Stimulated activated CD4-positive, alpha-beta T cell treated with anti-CD3 and anti-CD28 coated beads, Interleukin-2, amount 100 ng/mL, for 4 hours (primary cell): ENCODE results near the gene ACTN1.

Experiments
- DNase-seq: peaks from one replicate; pipeline ENCODE4 v3.0.0-alpha.2; 2020; ENCODE audit warnings: low read depth

The ACTN1 gene

DNA sequence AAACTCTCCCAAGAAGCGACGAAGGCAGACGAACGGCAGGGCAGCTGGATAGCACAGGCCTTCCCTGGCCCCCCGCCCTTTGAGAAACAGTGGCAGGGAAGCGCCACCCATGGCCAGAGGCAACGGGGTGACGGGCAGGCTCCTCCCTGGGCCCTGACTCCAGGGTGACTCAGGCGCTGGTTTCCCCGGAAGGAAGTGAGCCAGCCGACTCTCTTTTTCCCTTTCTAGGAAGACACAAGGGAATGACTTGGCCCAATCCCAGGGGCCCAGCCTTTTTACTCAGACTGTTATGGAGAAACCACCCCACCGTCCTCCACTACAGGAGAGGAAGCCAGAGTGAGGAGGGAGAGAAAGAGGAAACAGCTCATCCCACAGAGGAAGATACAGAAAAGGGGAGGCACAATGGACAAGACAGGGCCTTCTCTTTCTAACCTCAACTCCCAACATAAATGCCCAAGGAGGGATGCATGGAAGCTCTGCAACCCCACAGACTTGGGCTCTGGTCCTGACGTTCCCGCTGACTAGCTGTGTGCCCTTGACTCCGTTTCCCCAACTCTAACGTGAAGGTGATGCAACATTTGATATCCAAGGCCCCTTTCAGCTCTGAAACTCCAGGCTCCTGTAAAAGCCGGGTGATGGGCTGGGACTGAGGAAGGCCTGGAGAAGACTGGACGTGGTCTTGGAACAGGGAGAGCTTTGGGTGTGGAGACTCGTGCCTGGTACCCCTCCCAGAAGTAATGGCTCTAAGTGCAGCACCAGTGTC lies 27.9 kb downstream of the ACTN1 start:
- no peak for DNase-seq

DNA sequence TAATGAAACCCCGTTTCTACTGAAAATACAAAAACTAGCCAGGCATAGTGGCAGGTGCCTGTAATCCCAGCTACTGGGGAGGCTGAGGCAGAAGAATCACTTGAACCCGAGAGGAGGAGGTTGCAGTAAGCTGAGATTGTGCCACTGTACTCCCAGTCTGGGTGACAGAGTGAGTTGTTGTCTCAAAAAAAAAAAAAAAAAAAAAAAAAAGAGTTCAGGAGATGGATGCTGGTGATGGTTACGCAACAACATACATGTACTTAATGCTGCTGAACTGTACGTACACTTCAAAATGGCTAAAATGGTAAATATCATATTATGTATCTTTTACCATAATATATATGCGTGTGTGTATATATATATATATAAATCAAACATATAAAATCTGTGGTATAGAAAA lies 29.0 kb downstream of the ACTN1 start:
- no peak for DNase-seq

DNA sequence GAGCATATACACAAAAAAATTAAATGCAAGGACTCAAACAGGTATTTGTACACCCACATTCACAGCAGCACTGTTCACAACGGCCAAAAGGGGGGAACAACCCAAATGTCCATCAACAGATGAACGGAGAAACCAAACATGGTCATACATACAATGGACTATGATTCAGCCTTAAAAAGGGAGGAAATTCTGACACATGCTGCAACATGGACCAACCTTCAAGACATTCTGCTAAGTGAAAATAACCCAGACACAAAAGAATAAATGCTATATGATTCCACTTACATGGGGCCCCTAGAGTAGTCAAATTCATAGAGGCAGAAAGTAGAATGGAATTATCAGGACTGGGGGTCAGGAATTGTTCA lies 29.5 kb downstream of the ACTN1 start:
- no peak for DNase-seq

DNA sequence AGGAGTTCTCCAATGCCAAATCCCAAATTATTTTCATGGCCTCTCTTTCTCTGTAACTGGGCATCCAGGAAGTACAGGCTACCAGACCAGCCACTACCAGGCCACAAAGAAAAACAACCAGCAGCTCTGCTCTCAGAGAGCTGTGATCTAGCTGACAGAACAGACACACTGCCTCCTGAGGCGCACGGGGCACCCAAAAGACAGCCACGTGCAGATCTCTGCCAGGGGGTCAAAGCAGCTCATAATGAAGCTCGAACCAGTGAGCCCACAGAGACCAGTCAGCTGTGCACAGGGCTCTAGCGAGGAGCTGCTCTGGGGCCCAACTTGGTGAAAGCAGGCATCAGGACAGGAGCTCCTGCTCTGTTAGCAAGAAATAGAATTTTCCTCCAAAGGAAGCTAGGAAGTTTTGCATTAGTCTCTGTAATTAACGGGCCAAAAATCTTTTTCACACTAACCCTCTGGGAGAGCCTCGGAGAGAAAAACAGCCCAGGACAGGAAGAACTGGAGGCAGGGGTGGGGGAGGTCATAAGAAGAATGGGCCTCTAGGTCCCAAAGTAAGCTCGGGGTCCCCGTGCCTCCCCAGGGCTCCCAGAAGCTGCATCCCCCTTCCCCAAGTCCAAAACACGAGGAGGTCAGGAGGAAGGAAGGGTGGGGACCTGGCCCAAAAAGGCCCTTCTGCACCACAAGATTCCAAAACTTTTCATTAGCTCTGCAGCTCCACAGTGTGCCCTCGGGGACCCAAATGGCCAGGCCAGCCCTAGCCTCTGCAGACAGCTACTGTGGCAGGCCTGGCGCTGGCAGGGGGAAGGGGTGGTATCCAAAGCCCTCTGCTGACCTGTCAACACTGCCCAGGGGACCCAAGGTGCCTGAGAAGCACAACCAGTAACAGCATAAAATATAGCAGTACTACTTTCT lies 30.2 kb downstream of the ACTN1 start:
- DNase-seq: no peak

DNA sequence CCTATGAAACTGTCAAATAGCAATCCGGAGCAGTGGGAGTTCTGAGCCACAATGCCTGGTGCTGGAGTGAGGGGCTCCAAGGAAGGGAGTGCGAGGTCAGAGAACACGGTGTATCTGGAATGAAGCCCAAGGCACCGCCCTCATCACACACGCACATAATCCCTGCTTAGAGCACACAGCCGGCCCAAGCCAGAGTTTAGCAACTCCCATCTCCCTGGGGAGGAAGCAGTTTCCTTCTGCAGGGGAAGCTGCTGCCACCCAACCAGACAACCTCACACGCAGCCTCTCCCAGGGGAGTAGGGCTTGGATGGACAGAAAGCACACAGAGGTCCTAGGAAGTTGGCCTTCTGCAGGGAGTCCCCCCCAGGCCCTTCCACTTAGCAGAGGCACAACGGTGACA lies 31.3 kb downstream of the ACTN1 start:
- no peak for DNase-seq

DNA sequence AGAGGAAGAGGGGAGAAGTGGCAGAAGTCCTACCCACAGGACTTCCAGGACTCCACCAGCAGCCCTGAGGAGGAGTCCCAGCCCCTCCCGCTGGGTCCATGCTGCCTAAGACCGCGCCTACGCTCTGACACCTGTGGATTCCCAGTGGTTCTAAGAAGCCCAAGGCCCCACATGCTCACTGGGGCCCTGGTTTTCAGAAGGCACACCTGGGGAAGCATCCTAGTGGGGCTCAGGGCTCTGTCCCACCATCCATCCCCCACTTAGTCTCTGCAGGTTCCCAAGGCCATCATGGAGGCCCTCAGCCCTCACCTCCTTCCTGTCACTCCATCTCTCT lies 32.6 kb downstream of the ACTN1 start:
- DNase-seq: no peak

DNA sequence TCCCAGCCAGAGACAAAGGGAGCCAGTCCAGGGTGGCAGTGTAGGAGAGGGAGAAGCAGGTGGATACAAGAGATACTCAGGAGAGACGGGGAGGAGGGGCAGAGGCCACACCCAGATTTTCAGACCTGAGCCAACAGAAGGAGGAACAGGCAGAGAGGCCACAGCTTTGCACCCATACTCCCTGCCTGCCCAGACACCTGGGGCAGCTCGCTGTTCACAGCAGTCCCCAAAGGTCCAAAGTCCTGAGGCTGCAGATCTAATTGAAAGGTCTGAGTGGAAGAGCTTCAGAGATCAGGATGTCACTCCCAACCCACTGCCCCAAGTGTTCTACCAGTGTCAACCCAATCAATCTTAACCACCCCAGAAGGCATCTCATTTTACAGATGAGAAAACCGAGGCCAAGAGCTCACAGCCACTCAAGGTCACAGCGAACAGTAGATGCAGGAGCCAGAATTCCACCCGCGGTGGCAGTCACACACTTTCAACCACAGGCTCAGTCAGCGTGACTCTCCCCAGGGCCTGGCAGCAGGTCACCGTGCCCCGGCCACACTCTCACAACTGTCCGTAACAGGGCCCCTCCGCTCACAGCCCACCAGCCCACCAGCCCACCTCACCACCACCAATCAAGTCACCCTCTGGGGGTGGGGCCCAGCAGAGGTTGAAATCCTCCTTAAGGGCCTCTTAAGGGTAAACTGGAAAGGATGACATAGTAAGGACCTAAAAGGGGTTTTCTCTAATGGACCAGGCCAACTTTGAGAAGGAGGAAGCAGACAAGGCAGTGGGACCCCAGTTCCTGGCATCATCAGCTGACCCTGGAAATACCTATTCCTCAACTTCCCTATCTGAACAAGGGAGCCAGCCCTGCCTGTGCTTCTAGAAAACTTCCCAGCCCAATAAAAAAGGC lies 33.3 kb downstream of the ACTN1 start:
- no peak for DNase-seq

DNA sequence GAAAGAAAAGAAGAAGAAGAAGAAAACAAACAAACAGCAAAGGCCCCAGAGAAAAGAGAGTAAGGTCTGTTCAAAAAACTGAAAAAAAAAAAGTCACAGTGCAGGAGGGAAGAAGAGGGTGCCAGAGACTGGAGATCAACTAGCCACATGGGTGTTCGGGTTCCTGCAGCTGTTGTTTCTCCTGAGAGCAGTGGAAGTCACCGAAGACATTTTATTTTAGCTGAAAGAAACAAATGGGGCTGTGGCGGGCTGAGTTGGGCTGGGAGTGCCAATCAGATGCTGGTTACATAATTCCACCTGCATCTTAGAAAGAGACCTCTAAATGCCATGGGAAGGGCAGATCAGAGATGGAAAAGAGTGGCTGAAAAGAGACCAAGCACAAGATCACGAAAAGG lies 33.9 kb downstream of the ACTN1 start:
- DNase-seq: no peak

DNA sequence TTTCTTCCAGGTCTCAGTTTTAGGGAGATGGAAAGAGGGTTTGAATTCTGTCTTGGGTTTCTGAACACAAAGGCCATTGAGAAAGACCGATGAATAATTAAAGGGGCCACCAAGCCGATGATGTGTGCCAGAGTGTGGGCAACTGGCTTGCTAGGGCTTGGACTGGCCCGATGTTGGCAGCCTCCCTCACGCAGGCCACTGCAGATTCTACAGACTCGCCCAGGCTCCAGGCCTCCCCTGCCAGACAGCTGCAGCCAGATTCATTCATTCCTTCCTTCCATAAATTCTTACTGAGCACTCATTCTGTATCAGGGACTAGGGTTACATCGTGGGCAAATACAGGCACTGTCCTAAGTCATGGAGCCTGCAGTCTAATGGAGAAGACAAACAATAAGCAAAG lies 34.9 kb downstream of the ACTN1 start:
- DNase-seq: no peak

DNA sequence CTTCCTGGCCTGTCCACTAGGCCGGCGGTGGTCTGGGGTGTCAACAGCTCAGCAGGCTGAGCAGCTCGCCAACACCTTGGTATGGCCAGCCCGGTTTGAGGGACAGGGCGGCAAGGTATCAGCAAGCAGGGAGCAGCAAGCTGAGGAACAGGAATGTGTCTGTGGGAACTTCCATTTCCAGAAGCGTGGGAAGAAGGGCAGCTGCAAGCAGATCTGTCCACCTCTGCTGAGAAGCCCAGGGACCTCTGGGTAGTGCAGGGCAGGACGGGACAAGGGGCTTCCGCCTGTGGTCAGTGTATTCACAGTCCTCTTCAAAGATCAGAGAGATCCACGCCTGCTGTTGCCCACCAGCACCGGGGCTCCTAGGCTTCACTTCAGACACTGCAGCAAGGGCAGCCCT lies 36.0 kb downstream of the ACTN1 start:
- DNase-seq: no peak

DNA sequence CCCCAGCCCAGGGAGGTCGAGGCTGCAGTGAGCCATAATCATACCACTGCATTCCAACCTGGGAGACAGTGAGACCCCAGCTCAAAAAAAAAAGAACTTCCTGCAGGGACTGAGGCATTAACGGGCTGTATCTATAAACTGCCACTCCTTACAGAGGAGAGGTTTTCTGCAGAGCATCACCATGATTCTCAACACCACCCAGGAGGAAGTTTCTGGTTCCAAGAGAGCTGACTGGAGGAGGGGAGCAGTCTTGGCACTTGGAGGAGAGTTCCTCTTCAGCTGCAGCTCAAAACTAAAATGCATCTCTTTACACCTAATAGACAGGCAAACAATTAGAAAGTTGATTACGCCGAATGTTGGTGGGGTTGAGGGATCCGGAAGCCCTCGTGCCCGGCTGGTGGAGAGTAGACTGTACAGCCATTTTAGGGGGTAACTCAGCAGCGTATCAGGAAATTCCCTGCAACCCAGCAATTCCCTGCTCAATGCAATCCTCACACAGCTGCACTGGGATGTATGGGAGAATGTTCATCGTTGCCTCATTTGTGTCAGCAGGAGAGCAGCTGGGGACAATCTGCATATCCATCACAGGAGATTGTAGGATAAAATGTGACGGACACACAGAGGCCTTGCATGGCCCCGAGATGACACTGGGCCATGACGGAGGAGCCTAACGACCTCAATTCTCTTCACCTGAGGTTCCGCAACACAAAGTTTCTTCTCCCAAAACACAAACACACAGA lies 36.6 kb downstream of the ACTN1 start:
- no peak for DNase-seq

DNA sequence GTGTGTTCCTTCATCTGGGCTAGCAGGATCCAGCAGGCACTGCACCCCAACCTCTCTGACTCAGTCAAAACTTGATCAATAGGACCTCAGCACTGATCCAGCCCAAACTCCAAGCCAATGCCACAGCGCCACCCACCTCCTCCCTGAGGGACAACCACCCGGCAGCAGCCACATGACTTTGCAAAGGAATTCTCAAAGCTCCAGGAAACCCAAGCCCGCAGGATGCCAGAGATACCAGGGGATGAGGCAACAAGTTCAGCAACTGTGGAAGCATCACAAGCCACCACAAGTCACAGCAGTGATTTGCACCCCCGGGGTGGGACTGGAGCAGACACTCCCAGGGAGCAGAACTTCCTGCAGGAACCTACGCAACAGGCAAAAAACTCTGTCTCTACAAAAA lies 37.3 kb downstream of the ACTN1 start:
- DNase-seq: no peak

DNA sequence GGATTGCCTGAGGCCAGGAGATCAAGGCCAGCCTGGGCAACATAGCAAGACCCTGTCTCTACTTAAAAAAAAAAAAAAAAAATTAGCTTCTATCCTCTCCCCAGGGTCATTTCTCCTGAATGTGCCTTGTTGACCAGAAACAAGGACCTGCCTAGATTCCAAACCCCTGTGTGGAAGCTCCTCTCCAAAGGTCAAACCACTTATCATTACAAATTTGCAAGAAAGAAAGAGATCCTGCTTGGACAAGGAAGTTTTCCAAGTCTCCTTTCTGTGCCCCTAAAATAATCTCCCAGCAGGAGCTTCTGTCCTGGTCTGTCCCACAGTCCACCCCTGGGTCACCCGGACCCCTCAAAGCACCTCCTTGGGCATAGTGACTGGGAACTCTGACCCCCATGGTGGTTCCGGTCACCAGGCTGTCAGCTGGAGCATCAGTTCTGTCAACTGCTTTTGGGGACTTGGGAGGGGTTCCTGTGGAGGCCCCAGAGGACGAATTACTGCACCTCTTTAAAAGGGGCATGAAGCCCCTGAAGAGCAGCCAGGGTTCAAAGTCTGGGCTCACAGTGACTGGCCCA lies 38.4 kb downstream of the ACTN1 start:
- DNase-seq: no peak

DNA sequence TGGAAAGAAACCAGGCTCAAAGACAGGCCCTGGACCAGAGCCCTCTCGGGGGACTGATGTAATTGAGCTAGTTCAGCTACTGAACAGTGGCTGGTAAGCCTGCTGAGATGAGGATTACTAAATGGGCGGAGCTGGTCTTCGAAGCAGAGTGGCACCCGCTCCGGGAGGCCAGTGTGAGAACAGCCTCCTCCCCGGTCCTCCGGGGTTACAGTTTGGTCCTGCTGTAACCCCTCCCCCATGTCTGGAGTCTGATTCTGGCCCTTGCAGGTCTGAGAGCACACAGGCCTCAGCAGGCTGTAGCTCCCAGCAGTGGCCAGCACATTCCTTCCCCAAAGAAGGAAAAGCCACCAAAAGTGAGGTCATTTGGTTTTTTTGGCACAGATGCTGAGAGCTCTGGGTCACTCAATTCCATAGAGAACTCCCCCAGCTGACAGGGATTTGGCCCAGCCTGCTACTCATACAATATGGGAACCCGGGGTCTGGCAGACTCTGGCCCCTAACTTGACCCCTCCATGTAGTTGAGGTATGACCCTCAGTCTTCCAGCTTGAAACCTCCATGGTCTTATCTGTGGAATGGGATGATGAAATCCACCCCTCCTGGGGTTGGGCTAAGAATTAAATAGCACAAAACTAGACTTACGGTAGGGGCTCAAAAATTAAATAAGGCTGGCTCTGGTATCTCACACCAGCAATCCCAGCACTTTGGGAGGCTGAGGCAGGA lies 39.0 kb downstream of the ACTN1 start:
- DNase-seq: no peak

DNA sequence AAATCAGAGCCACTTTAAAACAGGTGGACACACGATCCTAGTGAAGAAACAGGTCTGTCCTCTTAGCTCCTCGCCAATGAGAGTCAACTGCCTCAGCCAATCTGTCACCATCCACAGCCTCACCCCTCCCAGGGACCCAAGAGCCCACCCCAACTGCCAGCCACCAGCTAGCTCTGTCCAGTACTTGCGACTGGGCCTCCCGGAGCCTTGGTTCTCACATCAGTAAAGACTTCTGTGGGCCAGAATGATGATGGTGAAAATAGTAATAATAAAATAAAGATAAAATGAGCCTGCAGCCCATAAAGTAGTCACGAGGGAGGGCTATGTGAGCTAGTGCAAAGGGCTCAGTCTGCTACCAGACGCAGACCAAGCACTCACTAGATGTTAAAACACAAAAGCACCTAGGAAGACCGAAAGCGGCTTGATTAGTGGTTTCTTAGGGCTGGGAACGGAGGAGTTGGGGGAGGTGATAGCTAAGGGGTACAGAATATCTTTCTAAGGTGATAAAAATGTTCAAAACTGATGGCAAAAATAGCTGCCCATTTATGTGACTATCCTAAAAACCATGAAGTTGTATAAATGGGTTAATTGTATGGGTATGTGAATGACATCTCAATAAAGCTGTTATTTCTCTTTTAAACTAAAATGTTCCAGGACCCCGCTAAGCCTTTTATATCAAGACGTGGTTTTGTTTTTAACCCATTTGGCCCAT lies 39.8 kb downstream of the ACTN1 start:
- DNase-seq: no peak

DNA sequence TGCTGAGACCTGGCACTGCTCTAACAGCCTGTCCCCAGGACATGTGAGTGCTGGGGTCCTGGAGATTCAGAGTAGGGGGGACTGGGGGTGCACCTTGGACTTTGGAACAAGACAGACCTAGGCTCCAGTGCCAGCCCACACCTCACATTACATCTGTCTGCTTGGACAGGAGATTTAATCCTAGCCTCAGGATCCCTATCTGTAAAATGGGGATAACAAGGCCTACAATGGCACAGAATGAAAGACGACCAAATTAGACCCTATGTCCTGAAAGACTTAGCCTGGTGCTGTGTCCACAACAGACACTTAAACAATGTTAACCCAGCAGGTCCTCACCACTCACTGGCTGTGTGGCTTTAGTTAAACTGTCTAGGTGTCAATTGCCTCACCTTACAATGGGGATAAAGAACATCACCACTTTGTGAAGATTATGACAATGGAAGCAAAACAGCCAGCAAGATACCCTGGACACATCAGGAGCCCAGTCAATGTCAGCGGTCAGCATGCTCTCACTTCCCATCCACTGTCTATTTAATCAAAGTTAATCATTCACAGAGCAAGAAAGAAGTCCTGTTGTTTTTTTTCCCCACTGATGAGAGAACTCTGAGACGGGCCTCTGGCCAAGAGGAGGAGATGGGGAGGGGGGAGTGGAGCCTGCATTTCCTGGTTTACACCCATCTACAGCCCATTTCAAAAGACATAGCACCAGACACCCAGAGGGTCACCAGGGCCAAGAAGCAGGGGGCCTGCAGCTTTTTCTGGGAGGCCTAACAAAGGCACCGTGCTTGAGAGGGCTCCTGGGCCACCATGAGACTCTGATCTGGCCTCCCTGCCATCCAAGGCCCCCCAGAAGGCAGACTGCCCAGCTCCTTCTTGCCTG lies 40.6 kb downstream of the ACTN1 start:
- no peak for DNase-seq

DNA sequence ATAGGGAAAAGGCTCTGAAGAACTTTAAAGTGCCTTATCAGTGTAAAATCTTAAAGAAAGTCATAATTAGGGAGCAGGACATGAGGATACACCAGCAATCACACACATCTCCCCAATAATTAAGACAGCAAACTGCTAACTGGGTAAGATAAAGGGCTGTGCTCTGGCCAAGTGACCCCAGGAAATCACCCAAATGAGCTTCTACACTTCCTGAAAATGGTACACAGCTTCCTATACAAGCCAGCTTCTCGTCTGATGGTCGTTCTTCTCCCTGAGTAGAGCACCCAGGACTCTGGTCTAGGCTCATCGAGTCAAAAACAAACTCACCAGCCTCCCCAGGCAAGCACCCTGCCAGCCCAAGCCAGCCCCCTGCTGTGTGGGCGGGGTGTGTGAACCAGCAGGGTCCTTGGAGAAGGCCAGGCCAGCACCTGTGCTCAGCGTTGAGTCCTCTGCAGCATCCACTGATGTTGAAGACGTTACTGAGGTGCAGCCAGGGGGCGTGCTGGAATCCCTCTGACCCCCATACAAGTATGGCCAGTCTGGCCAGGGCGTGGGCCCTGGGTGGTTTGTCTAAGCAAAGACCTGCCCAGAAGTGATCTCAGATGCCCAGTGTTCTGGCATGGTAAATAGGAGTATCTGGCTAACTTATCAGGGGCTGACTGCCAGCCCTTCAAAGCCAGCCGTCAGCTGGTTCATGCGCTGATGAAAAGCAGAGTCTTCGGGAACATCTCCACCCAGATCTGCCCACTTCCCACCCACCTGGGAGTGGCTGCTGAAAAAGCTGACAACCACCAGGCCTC lies 41.4 kb downstream of the ACTN1 start:
- DNase-seq: peak; percentile 9

DNA sequence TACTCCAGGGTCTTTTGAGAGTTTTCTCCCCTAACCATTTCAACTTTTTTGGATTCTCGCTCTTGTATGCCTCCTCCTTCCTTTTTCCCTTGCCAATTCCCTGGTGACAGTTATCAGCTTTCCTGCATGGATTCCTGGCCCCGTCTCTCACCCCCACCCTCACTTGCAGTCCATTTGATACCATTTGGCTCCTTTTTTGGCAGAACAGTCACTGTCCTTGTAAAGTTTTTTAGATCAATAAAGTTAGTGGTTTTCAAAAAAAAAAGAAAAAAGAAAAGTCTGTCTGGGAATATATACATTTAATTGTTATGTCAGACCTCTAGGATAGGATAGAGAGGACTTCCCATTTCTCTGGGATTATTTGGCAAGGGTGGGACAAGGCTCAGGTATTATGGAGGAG lies 42.1 kb downstream of the ACTN1 start:
- no peak for DNase-seq
